Measurements from ENCODE around the gene DPEP3. TPM values are rescaled to one million over a fixed set of nuclear protein-coding genes. Genes with fewer than 3 reads are reported as not detected.
"Not testable (repeated sequence)": the region's sequence is repeated elsewhere in the genome, so short reads cannot be mapped to it uniquely, and the experiment has no call there.

DPEP3 gene
- total RNA-seq, 6 donors from 2014 or later = 0.15 to 1.0 (median 0.30) TPM; not detected in 2

- no peak overlapping the region for H3K4me3 ChIP-seq
- ATAC-seq (ENCODE audit: low FRiP score in 2 of 2) = no peak
- TF ChIP-seq, protein P1, sequence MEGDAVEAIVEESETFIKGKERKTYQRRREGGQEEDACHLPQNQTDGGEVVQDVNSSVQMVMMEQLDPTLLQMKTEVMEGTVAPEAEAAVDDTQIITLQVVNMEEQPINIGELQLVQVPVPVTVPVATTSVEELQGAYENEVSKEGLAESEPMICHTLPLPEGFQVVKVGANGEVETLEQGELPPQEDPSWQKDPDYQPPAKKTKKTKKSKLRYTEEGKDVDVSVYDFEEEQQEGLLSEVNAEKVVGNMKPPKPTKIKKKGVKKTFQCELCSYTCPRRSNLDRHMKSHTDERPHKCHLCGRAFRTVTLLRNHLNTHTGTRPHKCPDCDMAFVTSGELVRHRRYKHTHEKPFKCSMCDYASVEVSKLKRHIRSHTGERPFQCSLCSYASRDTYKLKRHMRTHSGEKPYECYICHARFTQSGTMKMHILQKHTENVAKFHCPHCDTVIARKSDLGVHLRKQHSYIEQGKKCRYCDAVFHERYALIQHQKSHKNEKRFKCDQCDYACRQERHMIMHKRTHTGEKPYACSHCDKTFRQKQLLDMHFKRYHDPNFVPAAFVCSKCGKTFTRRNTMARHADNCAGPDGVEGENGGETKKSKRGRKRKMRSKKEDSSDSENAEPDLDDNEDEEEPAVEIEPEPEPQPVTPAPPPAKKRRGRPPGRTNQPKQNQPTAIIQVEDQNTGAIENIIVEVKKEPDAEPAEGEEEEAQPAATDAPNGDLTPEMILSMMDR (IDR thresholded peaks at IDR 0.05) = no peak
- TF ChIP-seq POLR2A (IDR thresholded peaks at IDR 0.05) (no peak), POLR2AphosphoS5 (IDR thresholded peaks at IDR 0.05) (no peak), EP300 (IDR thresholded peaks at IDR 0.05) (no peak)
- H3K27ac ChIP-seq = peak overlapping the region in 2 of 4 donors; percentile 21 to 54
- H3K27me3 ChIP-seq = no peaks in the 10 kb centered on the region
- 63 to 85% methylated on average over 8 to 26 of the region's 33 CpGs for WGBS, 2 donors
- peaks cover 0 to 58% (median 47%) of the 10 kb centered on the region in 4 donors for H3K36me3 ChIP-seq
- DNase-seq = no peak
- no peaks in the 10 kb centered on the region for H3K9me3 ChIP-seq
- peaks cover 16 to 44% (median 22%) of the 10 kb centered on the region in 4 donors for H3K4me1 ChIP-seq
Measured at GRCh38 chr16:67939507-67940445, 40.5 kb downstream of the DPEP3 start.

- WGBS, 2 donors = 97 to 98% methylated on average over 5 of the region's 5 CpGs
- H3K4me3 ChIP-seq; H3K9me3 ChIP-seq; DNase-seq; ATAC-seq (ENCODE audit: low FRiP score in 2 of 2); H3K27me3 ChIP-seq: not testable (repeated sequence)
- H3K36me3 ChIP-seq = peaks cover 0 to 50% (median 41%) of the 10 kb centered on the region in 4 donors
- peaks cover 17 to 40% (median 20%) of the 10 kb centered on the region in 4 donors for H3K4me1 ChIP-seq
- H3K27ac ChIP-seq = peak overlapping the region in 2 of 4 donors; percentile 92 to 97
Measured at GRCh38 chr16:67937713-67938112, 42.6 kb downstream of the DPEP3 start.

DNA sequence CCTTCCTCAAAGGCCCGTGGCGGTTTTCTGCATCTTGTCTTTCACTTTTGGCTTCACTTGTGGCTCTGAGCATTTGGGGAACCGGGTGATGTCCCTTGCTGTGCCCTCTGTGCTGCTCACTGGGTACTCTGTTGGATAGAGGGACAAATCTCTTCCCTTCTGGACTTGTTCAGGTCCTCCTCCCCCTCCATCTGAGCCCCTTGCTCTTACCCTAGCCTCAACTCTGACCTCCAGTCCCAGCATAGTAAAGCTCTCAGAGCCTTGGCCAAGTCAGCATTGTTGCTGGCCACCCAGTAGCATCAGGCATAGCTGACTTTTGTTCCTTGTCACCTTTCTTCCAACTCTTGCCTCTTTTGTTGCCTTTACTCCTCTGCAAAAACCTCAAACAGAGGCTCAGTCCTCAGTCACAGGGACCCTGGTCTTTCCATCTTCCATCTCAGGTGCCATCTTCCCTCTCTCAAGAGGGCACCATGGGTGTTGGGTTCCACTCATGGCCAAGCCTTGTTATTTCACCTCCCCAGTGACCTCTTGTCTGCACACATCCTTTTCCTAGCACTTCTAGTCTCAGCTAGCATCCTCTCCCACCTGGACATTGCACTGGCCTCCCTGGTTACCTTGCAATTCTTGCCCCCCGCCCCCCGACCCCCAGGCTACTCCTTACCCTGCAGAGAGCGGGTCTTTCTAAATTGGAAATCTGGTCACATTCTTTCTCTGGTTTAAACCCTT is 43.3 kb downstream of the DPEP3 start:
- Histone ChIP-seq H3K4me3 (peak overlapping the region; percentile 74 to 95 (median 91)), H3K27ac (peak overlapping the region; percentile 92 to 98 (median 95)), H3K9me3 (no peaks in the 10 kb centered on the region), H3K27me3 (no peaks in the 10 kb centered on the region), H3K36me3 (peaks cover 0 to 49% (median 39%) of the 10 kb centered on the region in 4 donors), H3K4me1 (peaks cover 17 to 40% (median 20%) of the 10 kb centered on the region in 4 donors)
- peak in 1 of 2 donors; percentile 87 for DNase-seq
- ATAC-seq (ENCODE audit: low FRiP score in 2 of 2) = no peak
- TF ChIP-seq POLR2A (IDR thresholded peaks at IDR 0.05) = peak in 2 of 4 donors; percentile 7 to 10
- TF ChIP-seq EP300 (IDR thresholded peaks at IDR 0.05) = no peak
- TF ChIP-seq, protein P1 (IDR thresholded peaks at IDR 0.05) = no peak
- WGBS, 2 donors = 47 to 48% methylated on average over 6 of the region's 6 CpGs

DNA sequence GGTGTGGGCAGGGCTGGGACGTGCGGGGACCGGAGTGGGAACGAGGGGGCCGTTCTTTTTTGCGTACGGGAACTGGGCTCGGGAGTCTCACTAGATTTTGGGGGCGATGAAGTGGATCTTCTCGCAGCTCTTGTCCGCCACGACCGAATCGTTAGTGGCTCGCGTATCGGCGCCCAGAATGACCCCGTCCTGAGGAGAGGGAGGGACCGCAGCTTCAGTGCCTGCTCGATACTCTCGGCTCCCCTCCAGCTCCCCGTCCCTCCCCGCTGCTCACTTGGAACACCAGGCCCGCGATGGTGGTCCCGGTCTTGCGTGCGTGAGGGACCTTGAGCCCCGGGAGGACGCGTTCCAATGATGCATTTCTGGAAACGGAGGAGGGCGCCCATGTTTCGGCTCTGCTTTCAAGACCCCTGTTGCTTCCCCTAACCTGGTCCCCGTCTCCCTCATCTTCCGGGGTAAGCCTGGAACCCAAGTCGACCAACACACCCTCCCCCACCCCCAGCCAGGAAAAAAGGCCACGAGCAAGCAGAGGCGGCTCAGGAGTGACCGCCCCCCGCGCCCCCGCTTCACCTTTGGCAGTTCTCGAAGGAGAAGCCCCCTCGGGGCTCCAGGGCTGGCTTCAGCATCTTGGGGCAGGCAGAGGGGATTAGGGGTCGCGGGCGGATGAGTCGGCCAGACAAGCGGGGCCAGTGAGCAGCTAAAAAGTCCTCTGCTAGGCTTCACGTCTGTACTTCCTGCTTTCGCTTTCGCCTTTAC is 44.0 kb downstream of the DPEP3 start, which contains the start of gene PSMB10:
TSS of gene PSMB10 (minus strand) at position 727 of the 756 bp plus-strand sequence. CDS start at position 626, 101 bp downstream.
- TF ChIP-seq EP300 (IDR thresholded peaks at IDR 0.05) (no peak), POLR2A (IDR thresholded peaks at IDR 0.05) (peak in 3 of 4 donors; percentile 43 to 80 (median 64)), POLR2AphosphoS5 (IDR thresholded peaks at IDR 0.05) (peak; percentile 43 to 56)
- TF ChIP-seq, protein P1 (IDR thresholded peaks at IDR 0.05) = no peak
- Histone ChIP-seq H3K27ac (peak within 1 kb of the TSS; percentile 92 to 98 (median 95)), H3K4me1 (peaks cover 17 to 36% (median 20%) of the 10 kb centered on the region in 4 donors), H3K27me3 (no peaks in the 10 kb centered on the region), H3K4me3 (peak within 1 kb of the TSS; percentile 74 to 95 (median 91)), H3K36me3 (peaks cover 0 to 43% (median 37%) of the 10 kb centered on the region in 4 donors), H3K9me3 (no peaks in the 10 kb centered on the region)
- WGBS, 2 donors = 0 to 1% methylated on average over 17 to 50 of the region's 54 CpGs
- peak; percentile 40 to 88 for DNase-seq
- peak; percentile 76 to 82 for ATAC-seq (ENCODE audit: low FRiP score in 2 of 2)
